Kidney epithelial cell (primary cell): ENCODE measurements around the gene EMILIN3. TPM values are rescaled to one million over a fixed set of nuclear protein-coding genes. Genes with fewer than 3 reads are reported as not detected.

Experiments
- DNase-seq: peaks from one replicate; pipeline ENCODE4 v3.0.0-alpha.2; 2010; ENCODE audit warnings: low read depth
- H3K27me3 ChIP-seq: 2 replicates; pipeline ENCODE4 v1.6.0; 2011; ENCODE audit warnings: low read length; ENCODE audit not compliant: control insufficient read depth, insufficient read depth
- H3K36me3 ChIP-seq: 2 replicates; pipeline ENCODE4 v1.5.1; 2011; ENCODE audit warnings: low read length; ENCODE audit not compliant: control insufficient read depth, insufficient read depth
- H3K4me3 ChIP-seq: 2 replicates; pipeline ENCODE4 v1.5.1; 2011; ENCODE audit warnings: low read depth, mild to moderate bottlenecking, control low read depth, low read length
- total RNA-seq: library from RNA; depleted of rRNA; stranded (reverse); fragments of >200 nt; gene quantifications from 2 replicates; pipeline ENCODE4 v1.2.3, GENCODE V29; 2015
- TF ChIP-seq, protein P1 (sequence below): IDR thresholded peaks from 2 replicates; pipeline ENCODE4 v1.5.1; 2011; ENCODE audit warnings: mild to moderate bottlenecking, moderate library complexity, low read length, control low read depth, inconsistent platforms; ENCODE audit not compliant: insufficient read depth, poor library complexity, severe bottlenecking

The EMILIN3 gene
- total RNA-seq, 1 donor from 2014 or later = 0.42 TPM

GRCh38 chr20:41386502-41387427 lies 20.1 kb upstream of the EMILIN3 start:
- no peak for DNase-seq
- TF ChIP-seq, protein P1, sequence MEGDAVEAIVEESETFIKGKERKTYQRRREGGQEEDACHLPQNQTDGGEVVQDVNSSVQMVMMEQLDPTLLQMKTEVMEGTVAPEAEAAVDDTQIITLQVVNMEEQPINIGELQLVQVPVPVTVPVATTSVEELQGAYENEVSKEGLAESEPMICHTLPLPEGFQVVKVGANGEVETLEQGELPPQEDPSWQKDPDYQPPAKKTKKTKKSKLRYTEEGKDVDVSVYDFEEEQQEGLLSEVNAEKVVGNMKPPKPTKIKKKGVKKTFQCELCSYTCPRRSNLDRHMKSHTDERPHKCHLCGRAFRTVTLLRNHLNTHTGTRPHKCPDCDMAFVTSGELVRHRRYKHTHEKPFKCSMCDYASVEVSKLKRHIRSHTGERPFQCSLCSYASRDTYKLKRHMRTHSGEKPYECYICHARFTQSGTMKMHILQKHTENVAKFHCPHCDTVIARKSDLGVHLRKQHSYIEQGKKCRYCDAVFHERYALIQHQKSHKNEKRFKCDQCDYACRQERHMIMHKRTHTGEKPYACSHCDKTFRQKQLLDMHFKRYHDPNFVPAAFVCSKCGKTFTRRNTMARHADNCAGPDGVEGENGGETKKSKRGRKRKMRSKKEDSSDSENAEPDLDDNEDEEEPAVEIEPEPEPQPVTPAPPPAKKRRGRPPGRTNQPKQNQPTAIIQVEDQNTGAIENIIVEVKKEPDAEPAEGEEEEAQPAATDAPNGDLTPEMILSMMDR = no peak
- no peaks in the 10 kb centered on the region for H3K36me3 ChIP-seq
- no peak overlapping the region for H3K4me3 ChIP-seq
- H3K27me3 ChIP-seq = peaks cover 2% of the 10 kb centered on the region

GRCh38 chr20:41382791-41383305 lies 16.2 kb upstream of the EMILIN3 start:
- DNase-seq = no peak
- Histone ChIP-seq H3K4me3 (no peak overlapping the region), H3K27me3 (peaks cover 7% of the 10 kb centered on the region), H3K36me3 (no peaks in the 10 kb centered on the region)
- TF ChIP-seq, protein P1 = no peak

DNA sequence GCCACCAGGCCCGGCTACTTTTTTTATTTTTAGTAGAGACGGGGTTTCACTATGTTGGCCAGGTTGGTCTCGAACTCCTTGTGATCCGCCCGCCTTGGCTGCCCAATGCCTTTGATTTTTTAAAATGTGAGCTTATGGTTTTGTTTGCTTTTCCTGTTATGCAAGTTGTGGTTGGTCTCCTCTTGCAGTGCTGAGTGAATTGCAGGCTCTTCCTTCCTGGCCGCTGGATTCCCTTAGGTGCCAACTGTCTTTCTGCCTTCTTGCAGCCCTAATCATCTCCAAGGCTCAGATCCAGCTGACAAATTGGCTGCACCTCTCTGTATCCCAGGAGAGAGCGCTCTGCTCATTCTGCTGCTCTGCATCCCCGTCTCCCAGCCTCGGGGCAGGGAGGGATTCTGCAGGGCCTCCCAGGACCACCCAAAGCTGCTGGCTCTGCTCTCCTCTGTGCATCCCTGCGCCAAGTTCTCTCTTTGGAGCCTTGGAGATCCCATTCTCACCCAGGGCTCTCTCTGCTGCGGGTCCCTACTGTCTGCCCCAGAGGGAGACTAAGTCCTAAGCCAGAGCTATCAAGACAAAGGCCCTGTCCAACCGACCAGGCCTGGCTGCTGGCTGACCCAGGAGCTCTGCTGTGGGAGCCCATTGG lies 14.1 kb upstream of the EMILIN3 start:
- H3K4me3 ChIP-seq = no peak overlapping the region
- no peaks in the 10 kb centered on the region for H3K36me3 ChIP-seq
- TF ChIP-seq, protein P1 = no peak
- DNase-seq = no peak
- peaks cover 16% of the 10 kb centered on the region for H3K27me3 ChIP-seq

DNA sequence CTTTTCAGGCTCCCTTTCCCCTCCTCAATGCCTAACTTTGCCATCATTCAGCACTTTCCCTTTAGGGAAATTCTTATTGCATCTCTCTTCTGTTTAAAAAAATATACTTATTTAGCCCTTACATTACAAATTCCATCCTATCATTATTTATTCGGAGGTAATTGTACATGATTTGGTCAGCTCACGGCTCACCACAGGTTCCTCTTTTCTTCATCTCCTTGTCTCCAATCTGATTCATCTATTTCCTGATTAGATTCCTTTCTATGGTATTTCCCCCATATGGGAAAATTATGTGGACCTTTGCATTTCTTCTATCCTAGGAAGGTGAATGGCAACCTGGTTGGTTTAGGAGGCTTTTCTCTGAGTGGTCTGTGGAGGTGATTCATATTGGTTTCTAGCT lies 12.9 kb upstream of the EMILIN3 start:
- H3K36me3 ChIP-seq = no peaks in the 10 kb centered on the region
- H3K27me3 ChIP-seq = peaks cover 18% of the 10 kb centered on the region
- no peak for DNase-seq
- TF ChIP-seq, protein P1 = no peak
- H3K4me3 ChIP-seq = no peak overlapping the region

DNA sequence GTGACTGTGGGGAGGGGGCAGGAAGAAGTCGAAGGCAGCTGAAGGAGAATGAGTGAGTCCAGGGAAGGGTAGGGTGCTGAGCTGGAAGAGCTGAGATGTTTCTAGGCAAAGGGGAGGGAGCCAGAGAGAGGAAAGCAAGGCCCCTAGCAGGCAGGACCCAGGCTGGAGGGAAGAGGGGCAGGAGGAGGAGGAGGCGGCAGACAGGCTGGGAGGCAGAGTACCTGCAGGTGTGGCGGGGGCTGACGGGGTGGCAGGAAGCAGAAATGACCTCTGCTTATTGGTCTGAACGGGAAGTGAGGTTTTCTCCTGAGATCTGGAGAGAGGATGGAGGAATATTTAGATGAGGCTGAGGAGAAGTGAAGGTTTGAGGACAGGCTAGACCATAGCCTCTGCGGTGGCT lies 10.7 kb upstream of the EMILIN3 start:
- TF ChIP-seq, protein P1 = no peak
- DNase-seq = no peak
- Histone ChIP-seq H3K36me3 (no peaks in the 10 kb centered on the region), H3K4me3 (no peak overlapping the region), H3K27me3 (peaks cover 18% of the 10 kb centered on the region)
